Activated naive CD4-positive, alpha-beta T cell treated with anti-CD3 and anti-CD28 coated beads, Interleukin-2, amount 10 ng/mL, durations not matched to agents 7 days and 5 days (primary cell): ENCODE measurements around the gene VHLL.
A peak's percentile ranks its signal among the peaks of the same experiment; 100 is the strongest.

Source experiments
- CTCF ChIA-PET: fragments of 350-600 bp; sonication (Branson Sonifier 250); formaldehyde crosslinking; loops from one replicate; lab custom pipeline; 2021; ENCODE audit warnings: antibody characterized with exemption; lab: Charles Lee
- DNase-seq: peaks from one replicate; pipeline ENCODE4 v3.0.0-alpha.2; 2020
- H3K27ac Mint-ChIP-seq: one replicate; pipeline ENCODE4 v1.8.0; 2021; ENCODE audit warnings: mild to moderate bottlenecking, moderate library complexity, mixed read lengths
- H3K27me3 Mint-ChIP-seq: one replicate; pipeline ENCODE4 v1.8.0; 2021; ENCODE audit warnings: mild to moderate bottlenecking, mixed read lengths
- H3K36me3 Mint-ChIP-seq: one replicate; pipeline ENCODE4 v1.8.0; 2021; ENCODE audit warnings: mixed read lengths
- H3K4me1 Mint-ChIP-seq: one replicate; pipeline ENCODE4 v1.8.0; 2021; ENCODE audit warnings: mixed read lengths
- H3K4me3 Mint-ChIP-seq: one replicate; pipeline ENCODE4 v1.8.0; 2021; ENCODE audit warnings: mild to moderate bottlenecking, moderate library complexity, mixed read lengths
- H3K9me3 Mint-ChIP-seq: one replicate; pipeline ENCODE4 v1.8.0; 2021; ENCODE audit warnings: mixed read lengths

The VHLL gene

GRCh38 chr1:156316909-156317308 lies 17.8 kb upstream of the VHLL start:
- Mint-ChIP-seq H3K27me3 (no peaks in the 10 kb centered on the region), H3K36me3 (peaks cover 47% of the 10 kb centered on the region), H3K4me3 (no peak overlapping the region), H3K9me3 (no peaks in the 10 kb centered on the region), H3K4me1 (no peaks in the 10 kb centered on the region), H3K27ac (no peak overlapping the region)
- CTCF ChIA-PET: interaction anchor here (0.7 to 4.7 kb wide), 4 partner anchors 91 to 188 kb away, joined by 3 to 73 read pairs (median 4); no protein-coding TSS in a partner anchor
- DNase-seq: no peak

- H3K36me3 Mint-ChIP-seq: peaks cover 40% of the 10 kb centered on the region
- no peak for DNase-seq
- no peaks in the 10 kb centered on the region for H3K4me1 Mint-ChIP-seq
- no peak overlapping the region for H3K4me3 Mint-ChIP-seq
- CTCF ChIA-PET: no interaction called here
- H3K27me3 Mint-ChIP-seq: no peaks in the 10 kb centered on the region
- H3K27ac Mint-ChIP-seq: no peak overlapping the region
- H3K9me3 Mint-ChIP-seq: no peaks in the 10 kb centered on the region
These were observed 11.9 kb upstream of the VHLL start for GRCh38 chr1:156310962-156311361.

GRCh38 chr1:156308078-156308477 lies 9.0 kb upstream of the VHLL start:
- peaks cover 39% of the 10 kb centered on the region for H3K36me3 Mint-ChIP-seq
- H3K27ac Mint-ChIP-seq: no peak overlapping the region
- CTCF ChIA-PET: interaction anchor here (1.4 to 1.7 kb wide), 2 partner anchors 11 to 78 kb away, joined by 3 to 8 read pairs; no protein-coding TSS in a partner anchor
- H3K4me3 Mint-ChIP-seq: no peak overlapping the region
- DNase-seq: no peak
- H3K4me1 Mint-ChIP-seq: no peaks in the 10 kb centered on the region
- no peaks in the 10 kb centered on the region for H3K27me3 Mint-ChIP-seq
- H3K9me3 Mint-ChIP-seq: no peaks in the 10 kb centered on the region

DNA sequence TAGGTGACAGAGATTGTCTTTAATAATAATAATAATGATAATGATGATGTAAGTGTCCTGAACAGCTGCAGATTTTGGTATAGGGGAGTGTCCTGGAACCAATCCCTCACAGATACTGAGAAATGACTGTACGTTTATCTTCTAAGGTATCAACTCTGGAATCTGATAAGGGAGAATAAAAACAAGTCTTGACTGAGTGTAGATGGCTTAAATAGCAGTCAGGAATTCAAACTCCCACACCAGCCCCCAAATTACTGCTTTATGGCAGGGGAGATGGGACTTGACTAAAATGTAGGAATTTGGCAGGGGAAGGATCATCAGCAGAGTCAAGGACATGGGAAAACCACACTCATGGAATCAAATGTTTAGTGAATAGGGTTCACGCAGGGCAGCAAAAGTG lies 6.1 kb upstream of the VHLL start:
- Mint-ChIP-seq H3K9me3 (no peaks in the 10 kb centered on the region), H3K4me3 (no peak overlapping the region), H3K27ac (no peak overlapping the region), H3K36me3 (peaks cover 26% of the 10 kb centered on the region), H3K4me1 (no peaks in the 10 kb centered on the region), H3K27me3 (no peaks in the 10 kb centered on the region)
- DNase-seq: no peak
- CTCF ChIA-PET: interaction anchor here (2.5 kb wide), 1 partner anchor 14 kb away, joined by 6 read pairs; no protein-coding TSS in a partner anchor

DNA sequence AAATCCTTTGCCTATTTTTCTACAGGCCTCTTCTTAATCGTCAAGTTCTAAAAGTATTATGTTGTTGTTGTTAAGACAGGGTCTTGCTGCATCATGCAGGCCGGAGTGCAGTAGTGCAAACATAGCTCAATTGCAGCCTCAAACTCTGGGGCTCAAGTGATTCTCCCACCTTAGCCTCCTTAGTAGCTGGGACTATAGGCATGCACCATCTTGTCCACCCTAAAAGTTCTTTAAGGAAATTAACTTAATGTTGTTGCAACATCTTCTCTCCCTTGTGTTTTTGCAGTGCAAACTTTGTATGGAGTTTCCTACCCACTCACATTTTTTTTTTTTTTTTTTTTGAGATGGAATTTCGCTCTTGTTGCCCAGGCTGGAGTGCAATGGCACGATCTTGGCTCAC lies 4.1 kb upstream of the VHLL start:
- peaks cover 17% of the 10 kb centered on the region for H3K36me3 Mint-ChIP-seq
- H3K27ac Mint-ChIP-seq: no peak overlapping the region
- no peaks in the 10 kb centered on the region for H3K4me1 Mint-ChIP-seq
- no peak for DNase-seq
- no peaks in the 10 kb centered on the region for H3K27me3 Mint-ChIP-seq
- H3K4me3 Mint-ChIP-seq: no peak overlapping the region
- CTCF ChIA-PET: interaction anchor here (2.5 kb wide), 1 partner anchor 16 kb away, joined by 6 read pairs; no protein-coding TSS in a partner anchor
- H3K9me3 Mint-ChIP-seq: no peaks in the 10 kb centered on the region

DNA sequence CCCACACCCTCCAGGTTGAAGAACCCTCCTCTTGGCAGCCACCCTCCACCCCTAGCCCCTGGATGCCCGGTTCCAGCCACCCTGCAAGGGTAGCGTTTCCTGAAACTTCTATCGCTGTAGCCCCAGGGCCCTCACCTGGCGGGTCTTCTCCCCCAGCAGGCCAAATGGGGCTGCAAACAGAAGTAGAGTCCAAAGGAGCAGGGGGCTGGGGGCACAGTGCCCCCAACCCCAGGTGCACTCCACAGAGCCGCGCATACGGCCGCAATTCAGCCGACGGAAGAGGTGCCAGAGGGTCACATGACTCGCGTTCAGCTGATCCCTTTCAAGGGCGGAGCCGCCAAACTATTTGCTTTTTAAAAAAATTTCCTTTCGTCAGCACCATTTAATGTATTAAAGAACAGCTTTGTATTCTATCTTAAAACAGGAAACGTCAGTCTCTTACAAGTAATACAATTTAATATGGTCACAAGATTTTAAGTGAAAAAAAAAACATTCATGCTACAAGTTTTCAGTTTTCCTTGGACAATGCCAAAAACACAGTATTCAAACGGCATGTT lies 3.6 kb downstream of the VHLL start, which contains the start of gene GLMP:
TSS of gene GLMP (minus strand) at position 289 of the 557 bp plus-strand sequence. CDS start at position 255, 34 bp downstream.
- DNase-seq: peak; percentile 81
- Mint-ChIP-seq H3K36me3 (peaks cover 6% of the 10 kb centered on the region), H3K4me1 (peaks cover 20% of the 10 kb centered on the region), H3K9me3 (no peaks in the 10 kb centered on the region), H3K27me3 (no peaks in the 10 kb centered on the region), H3K4me3 (peak within 1 kb of the TSS; percentile 90), H3K27ac (peak within 1 kb of the TSS; percentile 77)
- CTCF ChIA-PET: interaction anchor here (1.8 kb wide), 1 partner anchor 15 kb away, joined by 4 read pairs; no protein-coding TSS in a partner anchor

GRCh38 chr1:156293895-156294294 lies 5.2 kb downstream of the VHLL start:
- H3K4me3 Mint-ChIP-seq: no peak overlapping the region
- CTCF ChIA-PET: interaction anchor here (0.9 to 1.1 kb wide), 2 partner anchors 10 to 163 kb away, joined by 3 read pairs; partner anchors contain the start of gene TMEM79
- H3K4me1 Mint-ChIP-seq: peaks cover 20% of the 10 kb centered on the region
- no peaks in the 10 kb centered on the region for H3K27me3 Mint-ChIP-seq
- no peaks in the 10 kb centered on the region for H3K9me3 Mint-ChIP-seq
- no peak overlapping the region for H3K27ac Mint-ChIP-seq
- DNase-seq: no peak
- H3K36me3 Mint-ChIP-seq: peaks cover 8% of the 10 kb centered on the region

GRCh38 chr1:156293098-156293434 lies 6.0 kb downstream of the VHLL start:
- H3K36me3 Mint-ChIP-seq: peaks cover 11% of the 10 kb centered on the region
- H3K4me1 Mint-ChIP-seq: peaks cover 20% of the 10 kb centered on the region
- no peaks in the 10 kb centered on the region for H3K27me3 Mint-ChIP-seq
- no peak overlapping the region for H3K27ac Mint-ChIP-seq
- CTCF ChIA-PET: interaction anchor here (0.9 to 1.1 kb wide), 2 partner anchors 10 to 163 kb away, joined by 3 read pairs; partner anchors contain the start of gene TMEM79
- peak overlapping the region; percentile 12 for H3K4me3 Mint-ChIP-seq
- H3K9me3 Mint-ChIP-seq: no peaks in the 10 kb centered on the region
- DNase-seq: no peak

DNA sequence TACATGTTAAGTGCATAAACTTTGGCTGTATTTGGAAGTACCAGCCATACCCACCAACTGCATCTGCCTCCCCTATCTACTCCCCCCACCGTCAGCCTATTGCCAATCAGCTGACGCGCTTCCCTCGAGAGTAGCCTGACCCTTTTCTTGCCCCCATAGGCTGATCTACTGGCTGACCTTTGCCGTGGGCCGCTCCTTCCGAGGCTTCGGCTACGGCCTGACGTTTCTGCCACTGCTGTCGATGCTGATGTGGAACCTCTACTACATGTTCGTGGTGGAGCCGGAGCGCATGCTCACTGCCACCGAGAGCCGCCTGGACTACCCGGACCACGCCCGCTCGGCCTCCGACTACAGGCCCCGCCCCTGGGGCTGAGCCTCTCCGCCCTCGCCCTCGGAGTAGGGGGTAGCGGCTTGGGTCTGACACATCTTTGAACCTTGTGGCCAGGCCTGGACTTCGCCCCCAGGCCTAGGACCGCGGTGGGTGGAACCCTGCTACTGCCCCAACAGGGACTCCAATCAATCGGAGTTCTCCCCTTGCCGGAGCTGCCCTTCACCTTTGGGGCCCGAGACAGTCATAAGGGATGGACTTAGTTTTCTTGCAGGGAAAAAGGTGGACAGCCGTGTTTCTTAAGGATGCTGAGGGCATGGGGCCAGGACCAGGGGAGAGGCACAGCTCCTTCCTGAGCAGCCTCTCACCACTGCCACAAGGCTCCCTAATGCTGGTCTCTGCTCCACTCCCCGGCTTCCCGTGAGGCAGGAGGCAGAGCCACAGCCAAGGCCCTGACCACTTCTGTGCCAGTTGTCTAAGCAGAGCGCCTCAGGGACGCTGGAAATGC lies 7.7 kb downstream of the VHLL start:
- Mint-ChIP-seq H3K27me3 (no peaks in the 10 kb centered on the region), H3K4me3 (no peak overlapping the region), H3K27ac (no peak overlapping the region), H3K36me3 (peaks cover 11% of the 10 kb centered on the region), H3K9me3 (no peaks in the 10 kb centered on the region), H3K4me1 (peaks cover 20% of the 10 kb centered on the region)
- CTCF ChIA-PET: interaction anchor here (1.2 kb wide), 1 partner anchor 28 kb away, joined by 3 read pairs; no protein-coding TSS in a partner anchor
- no peak for DNase-seq

DNA sequence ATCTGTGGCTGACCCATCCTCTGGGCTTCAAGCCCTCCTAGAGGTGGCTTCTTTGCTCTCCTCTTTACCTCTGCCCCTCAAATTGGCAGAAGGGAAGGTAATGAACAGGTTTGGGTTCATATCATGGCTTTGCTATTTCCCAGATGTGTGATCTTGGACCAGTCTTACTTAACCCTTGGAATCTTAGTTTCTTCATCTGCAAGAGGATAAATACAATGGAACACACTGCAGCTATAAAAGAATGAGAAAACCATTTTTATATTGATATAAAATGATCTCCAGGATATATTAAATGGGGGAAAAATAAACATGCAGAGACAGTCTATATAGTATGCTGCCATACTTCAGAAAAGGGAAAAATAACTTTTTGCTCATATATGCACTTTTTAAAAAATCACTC lies 9.2 kb downstream of the VHLL start:
- no peak overlapping the region for H3K27ac Mint-ChIP-seq
- no peaks in the 10 kb centered on the region for H3K27me3 Mint-ChIP-seq
- no peak overlapping the region for H3K4me3 Mint-ChIP-seq
- peaks cover 14% of the 10 kb centered on the region for H3K36me3 Mint-ChIP-seq
- DNase-seq: no peak
- CTCF ChIA-PET: no interaction called here
- H3K9me3 Mint-ChIP-seq: no peaks in the 10 kb centered on the region
- peaks cover 10% of the 10 kb centered on the region for H3K4me1 Mint-ChIP-seq

GRCh38 chr1:156286061-156286460 lies 13.0 kb downstream of the VHLL start:
- Mint-ChIP-seq H3K27ac (peak overlapping the region; percentile 42), H3K9me3 (no peaks in the 10 kb centered on the region), H3K36me3 (peaks cover 11% of the 10 kb centered on the region), H3K27me3 (no peaks in the 10 kb centered on the region), H3K4me1 (peaks cover 27% of the 10 kb centered on the region), H3K4me3 (no peak overlapping the region)
- CTCF ChIA-PET: interaction anchor here (1.4 kb wide), 1 partner anchor 145 kb away, joined by 3 read pairs; no protein-coding TSS in a partner anchor
- DNase-seq: no peak

DNA sequence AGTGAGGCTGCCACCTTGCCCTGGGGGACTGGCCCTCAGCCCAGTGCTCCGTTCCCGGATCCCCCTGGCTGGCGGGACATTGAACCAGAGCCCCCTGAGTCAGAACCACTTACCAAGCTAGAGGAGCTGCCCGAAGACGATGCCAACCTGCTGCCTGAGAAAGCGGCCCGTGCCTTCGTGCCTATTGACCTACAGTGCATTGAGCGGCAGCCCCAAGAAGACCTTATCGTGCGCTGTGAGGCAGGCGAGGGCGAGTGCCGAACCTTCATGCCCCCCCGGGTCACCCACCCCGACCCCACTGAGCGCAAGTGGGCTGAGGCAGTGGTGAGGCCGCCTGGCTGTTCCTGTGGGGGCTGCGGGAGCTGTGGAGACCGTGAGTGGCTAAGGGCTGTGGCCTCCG lies 13.7 kb downstream of the VHLL start:
- no peak overlapping the region for H3K4me3 Mint-ChIP-seq
- DNase-seq: no peak
- peaks cover 11% of the 10 kb centered on the region for H3K36me3 Mint-ChIP-seq
- no peaks in the 10 kb centered on the region for H3K9me3 Mint-ChIP-seq
- no peaks in the 10 kb centered on the region for H3K27me3 Mint-ChIP-seq
- H3K27ac Mint-ChIP-seq: no peak overlapping the region
- CTCF ChIA-PET: no interaction called here
- H3K4me1 Mint-ChIP-seq: peaks cover 33% of the 10 kb centered on the region

DNA sequence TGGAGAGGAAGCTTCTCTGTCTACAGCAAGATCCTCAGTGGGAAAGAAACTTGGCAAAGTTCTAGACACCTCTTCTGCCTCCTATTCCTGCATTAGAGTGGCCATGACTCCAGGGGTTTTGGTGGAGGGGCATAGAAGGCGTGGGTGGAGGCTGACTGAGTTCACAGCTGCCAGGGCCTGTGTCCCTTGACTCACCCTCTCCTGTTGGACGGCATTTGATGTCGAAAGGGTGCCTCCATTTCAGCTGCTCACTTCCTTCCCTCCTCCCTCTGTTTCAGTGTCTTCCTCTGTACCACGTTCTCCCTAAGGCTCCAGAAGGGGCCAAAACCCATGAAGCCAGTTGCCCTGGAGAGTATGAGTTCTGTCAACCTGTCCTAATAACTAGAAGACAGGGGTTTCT lies 14.3 kb downstream of the VHLL start:
- Mint-ChIP-seq H3K4me3 (no peak overlapping the region), H3K27me3 (no peaks in the 10 kb centered on the region)
- CTCF ChIA-PET: interaction anchor here (1.4 kb wide), 1 partner anchor 34 kb away, joined by 4 read pairs; no protein-coding TSS in a partner anchor

GRCh38 chr1:156284112-156284511 lies 15.0 kb downstream of the VHLL start, which contains the start of gene TMEM79:
TMEM79 (plus strand) TSS chr1:156284325; CDS start chr1:156285227, 902 bp downstream.
- H3K4me1 Mint-ChIP-seq: peaks cover 39% of the 10 kb centered on the region
- CTCF ChIA-PET: interaction anchor here (1.2 to 1.8 kb wide), 4 partner anchors 10 to 187 kb away, joined by 3 to 6 read pairs (median 4); no protein-coding TSS in a partner anchor
- DNase-seq: no peak
- peak within 1 kb of the TSS; percentile 82 for H3K4me3 Mint-ChIP-seq
- peak within 1 kb of the TSS; percentile 88 for H3K27ac Mint-ChIP-seq
- peaks cover 8% of the 10 kb centered on the region for H3K36me3 Mint-ChIP-seq
- no peaks in the 10 kb centered on the region for H3K9me3 Mint-ChIP-seq
- no peaks in the 10 kb centered on the region for H3K27me3 Mint-ChIP-seq

More for the DNA sequence above, 14.3 kb downstream of the VHLL start:
- Mint-ChIP-seq H3K9me3 (no peaks in the 10 kb centered on the region), H3K36me3 (peaks cover 11% of the 10 kb centered on the region), H3K27ac (no peak overlapping the region), H3K4me1 (peaks cover 39% of the 10 kb centered on the region)
- no peak for DNase-seq
